Caco-2 (cell line): ENCODE measurements around the gene SEC14L5. TPM values are rescaled to one million over a fixed set of nuclear protein-coding genes. Genes with fewer than 3 reads are reported as not detected.

Source experiments
- BruUV-seq: library from RNA; stranded (reverse); fragments of 400-500 nt; replicated peaks from 2 replicates; lab custom pipeline; 2021; lab: Mats Ljungman, UMichigan
- CTCF ChIA-PET: fragments of 300-600 bp; sonication (Branson Sonifier 250); formaldehyde crosslinking; loops from one replicate; lab custom pipeline; 2022; ENCODE audit warnings: antibody characterized with exemption; lab: Charles Lee
- POLR2A ChIA-PET: fragments of 300-600 bp; sonication (Branson Sonifier 250); formaldehyde crosslinking; loops from one replicate; lab custom pipeline; 2022; ENCODE audit warnings: antibody characterized with exemption; lab: Charles Lee
- DNase-seq, 2 experiments: peaks; one replicate each; pipeline versions ENCODE4 v3.0.0 to v3.0.0-alpha.2; 2020 to 2022
- H3K27me3 ChIP-seq: replicated peaks from 2 replicates; pipeline ENCODE4 v1.6.0; 2011; ENCODE audit warnings: low read length; ENCODE audit not compliant: control insufficient read depth, insufficient read depth
- H3K36me3 ChIP-seq: 2 replicates; pipeline ENCODE4 v1.5.1; 2011; ENCODE audit warnings: low read length; ENCODE audit not compliant: control insufficient read depth, insufficient read depth
- H3K4me1 ChIP-seq: fragments of 250-450 bp; sonication (Bioruptor Pico); 2 replicates; pipeline ENCODE4 v1.5.1; 2020; ENCODE audit warnings: mild to moderate bottlenecking
- H3K4me3 ChIP-seq: 2 replicates; pipeline ENCODE4 v1.5.1; 2011; ENCODE audit warnings: low read depth, mild to moderate bottlenecking, control low read depth, low read length
- H3K9me3 ChIP-seq: fragments of 250-450 bp; sonication (Bioruptor Pico); 2 replicates; pipeline ENCODE4 v1.5.1; 2020; ENCODE audit warnings: mild to moderate bottlenecking, moderate library complexity
- H3K27ac Mint-ChIP-seq: one replicate; pipeline ENCODE4 v1.8.0; 2022; ENCODE audit warnings: mixed read lengths; ENCODE audit not compliant: unreplicated experiment
- H3K27me3 Mint-ChIP-seq: one replicate; pipeline ENCODE4 v1.8.0; 2022; ENCODE audit warnings: mixed read lengths; ENCODE audit not compliant: insufficient read depth, unreplicated experiment
- H3K36me3 Mint-ChIP-seq: one replicate; pipeline ENCODE4 v1.8.0; 2022; ENCODE audit warnings: mild to moderate bottlenecking, mixed read lengths; ENCODE audit not compliant: insufficient read depth, unreplicated experiment
- H3K4me1 Mint-ChIP-seq: one replicate; pipeline ENCODE4 v1.8.0; 2022; ENCODE audit warnings: low read depth, mixed read lengths; ENCODE audit not compliant: unreplicated experiment
- H3K4me3 Mint-ChIP-seq: one replicate; pipeline ENCODE4 v1.8.0; 2022; ENCODE audit warnings: mild to moderate bottlenecking, moderate library complexity, mixed read lengths; ENCODE audit not compliant: unreplicated experiment
- H3K9me3 Mint-ChIP-seq: one replicate; pipeline ENCODE4 v1.8.0; 2022; ENCODE audit warnings: mixed read lengths; ENCODE audit not compliant: unreplicated experiment
- CTCF ChIP-seq, 2 experiments: fragments of 200-600 bp in 1 of 2; IDR thresholded peaks; 1 replicate in 1 of 2; 2 replicates in 1 of 2; pipeline versions ENCODE4 v1.5.1 to v1.8.0; 2011 to 2022; ENCODE audit warnings: antibody characterized with exemption in 1 of 2, control low read depth in 1 of 2, inconsistent platforms in 1 of 2, low read depth in 1 of 2, low read length in 1 of 2, mild to moderate bottlenecking in 1 of 2, moderate library complexity in 1 of 2; ENCODE audit not compliant: insufficient read depth in 1 of 2, severe bottlenecking in 1 of 2, unreplicated experiment in 1 of 2
- intact Hi-C: fragments of 100-400 bp; cut with micrococcal nuclease; formaldehyde crosslinking; loops from one replicate; pipeline ENCODE4 v1.10.0; 2022; ENCODE audit not compliant: unreplicated experiment
- total RNA-seq: library from RNA; stranded (reverse); gene quantifications from 2 replicates; pipeline ENCODE4 v1.2.3, GENCODE V29; 2022

The SEC14L5 gene
- total RNA-seq, 1 experiment from 2014 or later: 0.14 TPM

GRCh38 chr16:4990415-4990814, 32.3 kb downstream of the SEC14L5 start:
- ChIA-PET POLR2A (no interaction called here), CTCF (no interaction called here)
- no peak for DNase-seq
- peaks cover 8% of the 10 kb centered on the region for H3K27me3 Mint-ChIP-seq
- no TSS peak for BruUV-seq
- no peak overlapping the region for H3K4me3 Mint-ChIP-seq
- Histone ChIP-seq H3K36me3 (no peaks in the 10 kb centered on the region), H3K4me3 (no peak overlapping the region), H3K4me1 (no peaks in the 10 kb centered on the region), H3K27me3 (no peaks in the 10 kb centered on the region), H3K9me3 (no peaks in the 10 kb centered on the region)
- TF ChIP-seq CTCF (IDR thresholded peaks at IDR 0.05; ENCODE audit: insufficient read depth in 1 of 2, low read depth in 1 of 2, low read length in 1 of 2, severe bottlenecking in 1 of 2, unreplicated experiment in 1 of 2): no peak
- no peaks in the 10 kb centered on the region for H3K4me1 Mint-ChIP-seq
- H3K27ac Mint-ChIP-seq: no peak overlapping the region
- no peaks in the 10 kb centered on the region for H3K36me3 Mint-ChIP-seq
- intact Hi-C loops: no loop called here
- no peaks in the 10 kb centered on the region for H3K9me3 Mint-ChIP-seq

GRCh38 chr16:4991754-4992153, 33.6 kb downstream of the SEC14L5 start:
- intact Hi-C loops: no loop called here
- Mint-ChIP-seq H3K4me3 (no peak overlapping the region), H3K4me1 (no peaks in the 10 kb centered on the region), H3K27me3 (peaks cover 8% of the 10 kb centered on the region), H3K36me3 (no peaks in the 10 kb centered on the region), H3K27ac (no peak overlapping the region), H3K9me3 (no peaks in the 10 kb centered on the region)
- H3K36me3 ChIP-seq: no peaks in the 10 kb centered on the region
- no peak for TF ChIP-seq CTCF (IDR thresholded peaks at IDR 0.05; ENCODE audit: insufficient read depth in 1 of 2, low read depth in 1 of 2, low read length in 1 of 2, severe bottlenecking in 1 of 2, unreplicated experiment in 1 of 2)
- CTCF ChIA-PET: no interaction called here
- POLR2A ChIA-PET: no interaction called here
- DNase-seq: no peak
- H3K4me3 ChIP-seq: no peak overlapping the region
- no TSS peak for BruUV-seq
- no peaks in the 10 kb centered on the region for H3K9me3 ChIP-seq
- no peaks in the 10 kb centered on the region for H3K27me3 ChIP-seq
- H3K4me1 ChIP-seq: no peaks in the 10 kb centered on the region

- intact Hi-C loops: no loop called here
- TF ChIP-seq CTCF (IDR thresholded peaks at IDR 0.05; ENCODE audit: insufficient read depth in 1 of 2, low read depth in 1 of 2, low read length in 1 of 2, severe bottlenecking in 1 of 2, unreplicated experiment in 1 of 2): no peak
- no peak for DNase-seq
- Histone ChIP-seq H3K4me3 (no peak overlapping the region), H3K4me1 (no peaks in the 10 kb centered on the region), H3K9me3 (no peaks in the 10 kb centered on the region), H3K27me3 (no peaks in the 10 kb centered on the region), H3K36me3 (no peaks in the 10 kb centered on the region)
- H3K4me1 Mint-ChIP-seq: no peaks in the 10 kb centered on the region
- ChIA-PET POLR2A (no interaction called here), CTCF (no interaction called here)
- H3K27ac Mint-ChIP-seq: no peak overlapping the region
- no peak overlapping the region for H3K4me3 Mint-ChIP-seq
- no TSS peak for BruUV-seq
- H3K27me3 Mint-ChIP-seq: peaks cover 4% of the 10 kb centered on the region
- H3K36me3 Mint-ChIP-seq: no peaks in the 10 kb centered on the region
- H3K9me3 Mint-ChIP-seq: no peaks in the 10 kb centered on the region
These were observed 36.7 kb downstream of the SEC14L5 start for GRCh38 chr16:4994719-4995434.
